ENCODE results near the gene PCBD1. TPM values are rescaled to one million over a fixed set of nuclear protein-coding genes. Genes with fewer than 3 reads are reported as not detected.

PCBD1 gene
- total RNA-seq, 1 experiment from 2014 or later: 39.7 TPM

DNA sequence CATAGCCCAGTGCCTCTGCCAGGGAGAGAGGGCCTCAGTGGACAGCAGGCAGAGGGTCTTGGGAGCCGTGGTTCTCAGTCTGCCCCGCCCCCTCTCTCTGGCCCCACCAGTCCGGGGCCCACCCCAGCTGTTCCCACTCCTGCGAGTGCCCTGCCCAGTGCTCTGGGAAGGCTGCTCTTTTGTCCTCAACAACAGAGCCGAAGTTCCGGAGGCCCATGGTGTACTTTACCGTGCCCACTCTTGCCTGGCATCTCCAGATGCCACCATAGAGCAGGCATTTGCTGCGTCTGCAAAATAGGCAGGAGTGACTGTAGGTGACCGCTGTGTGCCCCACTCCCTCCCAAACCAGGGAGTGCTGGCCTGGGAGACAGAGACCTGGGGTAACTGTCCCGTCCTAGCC lies 29.3 kb upstream of the PCBD1 start:
- no CpG with 5 or more reads among the region's 10 CpGs for WGBS (ENCODE audit: extremely low coverage, insufficient read length, low lambda C conversion rate)
- TF ChIP-seq, protein P1, sequence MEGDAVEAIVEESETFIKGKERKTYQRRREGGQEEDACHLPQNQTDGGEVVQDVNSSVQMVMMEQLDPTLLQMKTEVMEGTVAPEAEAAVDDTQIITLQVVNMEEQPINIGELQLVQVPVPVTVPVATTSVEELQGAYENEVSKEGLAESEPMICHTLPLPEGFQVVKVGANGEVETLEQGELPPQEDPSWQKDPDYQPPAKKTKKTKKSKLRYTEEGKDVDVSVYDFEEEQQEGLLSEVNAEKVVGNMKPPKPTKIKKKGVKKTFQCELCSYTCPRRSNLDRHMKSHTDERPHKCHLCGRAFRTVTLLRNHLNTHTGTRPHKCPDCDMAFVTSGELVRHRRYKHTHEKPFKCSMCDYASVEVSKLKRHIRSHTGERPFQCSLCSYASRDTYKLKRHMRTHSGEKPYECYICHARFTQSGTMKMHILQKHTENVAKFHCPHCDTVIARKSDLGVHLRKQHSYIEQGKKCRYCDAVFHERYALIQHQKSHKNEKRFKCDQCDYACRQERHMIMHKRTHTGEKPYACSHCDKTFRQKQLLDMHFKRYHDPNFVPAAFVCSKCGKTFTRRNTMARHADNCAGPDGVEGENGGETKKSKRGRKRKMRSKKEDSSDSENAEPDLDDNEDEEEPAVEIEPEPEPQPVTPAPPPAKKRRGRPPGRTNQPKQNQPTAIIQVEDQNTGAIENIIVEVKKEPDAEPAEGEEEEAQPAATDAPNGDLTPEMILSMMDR (conservative IDR thresholded peaks at IDR 0.05): no peak
- no peak overlapping the region for H2BK20ac ChIP-seq (ENCODE audit: low read depth, low read length, poor library complexity, severe bottlenecking)
- H3K79me1 ChIP-seq (ENCODE audit: insufficient read depth, low read depth, low read length, poor library complexity, severe bottlenecking): no peaks in the 10 kb centered on the region
- H3K23ac ChIP-seq (ENCODE audit: insufficient read length, low read depth, low read length): no peak overlapping the region
- no peak overlapping the region for H2AFZ ChIP-seq (ENCODE audit: low read length)
- H3K4me1 ChIP-seq (ENCODE audit: insufficient read depth, low read length): no peaks in the 10 kb centered on the region
- no peak overlapping the region for H3K9ac ChIP-seq (ENCODE audit: extremely low read depth, insufficient read length, low read length)
- H3K27me3 ChIP-seq (ENCODE audit: insufficient read depth, low read length): no peaks in the 10 kb centered on the region
- H4K91ac ChIP-seq (ENCODE audit: insufficient read length, low read depth, low read length): no peak overlapping the region
- no peak overlapping the region for H4K8ac ChIP-seq (replicated peaks; ENCODE audit: insufficient read length, low read depth, low read length)
- Mint-ChIP-seq H3K4me1 (peaks cover 0 to 8% of the 10 kb centered on the region in 2 experiments; a peak in 2 of 4 replicates), H3K9me3 (no peaks in the 10 kb centered on the region), H3K27ac (no peak overlapping the region; a peak in 1 of 7 replicates), H3K36me3 (ENCODE audit: insufficient read depth in 1 of 3, low read depth in 3 of 3) (no peaks in the 10 kb centered on the region), H3K27me3 (ENCODE audit: low read depth) (peaks cover 13% of the 10 kb centered on the region), H3K4me3 (no peak overlapping the region)
- H3K23me2 ChIP-seq (ENCODE audit: insufficient read length, low read depth, low read length, poor library complexity, severe bottlenecking): no peaks in the 10 kb centered on the region
- H3K4ac ChIP-seq (ENCODE audit: low read depth, low read length): no peak overlapping the region
- no peak overlapping the region for H2BK15ac ChIP-seq (ENCODE audit: low read depth, low read length)
- H3K27ac ChIP-seq (ENCODE audit: insufficient read length, low read depth, low read length): no peak overlapping the region
- H3K4me2 ChIP-seq (ENCODE audit: insufficient read depth, insufficient read length, low read length): no peak overlapping the region
- H2AK5ac ChIP-seq (ENCODE audit: insufficient read length, low read length): no peak overlapping the region
- H3K9me3 ChIP-seq (ENCODE audit: control insufficient read depth, low read depth, low read length): no peaks in the 10 kb centered on the region
- H4K5ac ChIP-seq (ENCODE audit: insufficient read length, low read depth, low read length): no peak overlapping the region
- H2BK5ac ChIP-seq (ENCODE audit: insufficient read length, low read length): no peak overlapping the region
- H2BK120ac ChIP-seq (ENCODE audit: low read depth, low read length, poor library complexity, severe bottlenecking): no peak overlapping the region
- no peaks in the 10 kb centered on the region for H3K79me2 ChIP-seq (ENCODE audit: insufficient read depth, low read length)
- no peak overlapping the region for H3K14ac ChIP-seq (ENCODE audit: insufficient read depth, low read length)
- no peak overlapping the region for H3K56ac ChIP-seq (ENCODE audit: insufficient read length, low read depth, low read length)
- no peak overlapping the region for H3T11ph ChIP-seq (ENCODE audit: low read length)
- no peak overlapping the region for H3K18ac ChIP-seq (ENCODE audit: insufficient read length, low read depth, low read length)
- H4K20me1 ChIP-seq (ENCODE audit: control insufficient read depth, insufficient read depth, insufficient read length): peaks cover 3% of the 10 kb centered on the region
- no peak for DNase-seq
- no peak overlapping the region for H2BK12ac ChIP-seq (ENCODE audit: insufficient read length, low read depth, low read length)

Data from H9 (cell line).